Transverse colon (tissue), 4 donors: ENCODE measurements around the gene PRKG1. TPM values are rescaled to one million over a fixed set of nuclear protein-coding genes. Genes with fewer than 3 reads are reported as not detected.

Experiments
- DNase-seq: peaks from one replicate; pipeline ENCODE4 v3.0.0-alpha.2; 2019
- H3K27ac ChIP-seq, 4 donors: fragments of 200-600 bp; sonication (generic); 2 replicates each; pipeline ENCODE4 v1.5.1; 2016 to 2018; ENCODE audit warnings: inconsistent platforms in 4 of 4
- H3K27me3 ChIP-seq: fragments of 200-600 bp; sonication (generic); 2 replicates; pipeline ENCODE4 v1.5.1; 2017; ENCODE audit warnings: inconsistent platforms
- H3K36me3 ChIP-seq, 4 donors: fragments of 200-600 bp; sonication (generic); 2 replicates each; pipeline ENCODE4 v1.5.1; 2017 to 2019; ENCODE audit warnings: inconsistent platforms in 4 of 4
- H3K4me1 ChIP-seq, 4 donors: fragments of 200-600 bp; sonication (generic); 2 replicates each; pipeline ENCODE4 v1.5.1; 2017 to 2020; ENCODE audit warnings: inconsistent platforms in 4 of 4
- H3K4me3 ChIP-seq, 4 donors: fragments of 200-600 bp; sonication (generic); 1 replicate in 1 of 4; 2 replicates in 3 of 4; pipeline versions ENCODE4 v1.5.1 to v1.6.1; 2017 to 2019; ENCODE audit warnings: inconsistent platforms in 4 of 4
- H3K9me3 ChIP-seq, 2 donors: fragments of 200-600 bp; sonication (generic); 2 replicates each; pipeline ENCODE4 v1.5.1; 2017 to 2019; ENCODE audit warnings: inconsistent platforms in 2 of 2
- CTCF ChIP-seq, 5 experiments: fragments of 200-600 bp in 3 of 5; fragments of 450-650 bp in 2 of 5; sonication (generic) in 3 of 5; IDR thresholded peaks; 1 replicate in 2 of 5; 2 replicates in 3 of 5; pipeline ENCODE4 v1.5.1; 2016 to 2017; ENCODE audit warnings: antibody characterized with exemption in 5 of 5, inconsistent platforms in 3 of 5, mild to moderate bottlenecking in 2 of 5, moderate library complexity in 1 of 5
- EP300 ChIP-seq: sonication (generic); formaldehyde crosslinking; IDR thresholded peaks from one replicate; pipeline ENCODE4 v1.6.1; 2017; ENCODE audit warnings: antibody characterized with exemption, low read depth
- POLR2A ChIP-seq: fragments of 450-650 bp; IDR thresholded peaks from one replicate; pipeline ENCODE4 v1.6.1; 2016; ENCODE audit warnings: antibody characterized with exemption, mild to moderate bottlenecking, moderate library complexity
- POLR2AphosphoS5 ChIP-seq, 3 donors: sonication (generic); formaldehyde crosslinking; IDR thresholded peaks; one replicate each; pipeline ENCODE4 v1.6.1; 2016; ENCODE audit warnings: antibody characterized with exemption in 3 of 3
- WGBS, 2 donors: methylation state at CpG; one replicate each; pipeline ENCODE4 v1.1.5; 2018; ENCODE audit warnings: low coverage in 1 of 2; 5-methylcytosine and 5-hydroxymethylcytosine counted together
- in situ Hi-C, 4 donors: fragments of 200-750 bp; cut with MboI; loops; one replicate each; pipeline versions ENCODE4 v1.15.0 to v1.15.1; 2017; ENCODE audit warnings: low sequenced_read_pairs in 3 of 4, low pct_ligation_motif_present in 1 of 4, low pct_unique_long_range_greater_than_20kb in 1 of 4
- intact Hi-C: fragments of 100-400 bp; cut with DNase I; formaldehyde crosslinking; loops from one replicate; pipeline ENCODE4 v1.15.1; 2023; ENCODE audit warnings: low total_unique reads
- total RNA-seq, 4 donors: library from RNA; depleted of rRNA; stranded (reverse); fragments of >200 nt; gene quantifications; one replicate each; pipeline ENCODE4 v1.1.0, GENCODE V29; 2016

PRKG1 gene
- total RNA-seq, 4 donors from 2014 or later, result 17.6 to 30.6 (median 26.9) TPM

DNA sequence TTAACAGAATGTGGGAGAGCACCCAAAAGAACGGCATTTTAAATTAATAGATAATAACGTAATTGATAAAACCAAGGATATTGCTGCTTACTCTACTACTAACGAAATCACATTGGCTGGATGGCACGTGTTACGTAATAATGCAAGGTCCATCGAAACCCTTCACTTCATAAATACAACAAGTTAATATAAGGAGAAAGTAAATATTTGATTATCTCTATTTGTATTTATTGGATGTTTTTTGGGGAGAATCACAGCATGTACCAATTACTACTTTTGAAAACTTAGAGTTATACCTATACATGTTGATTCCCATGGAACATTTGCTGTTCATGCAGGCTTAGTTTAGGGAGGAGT is 1.6 kb downstream of the PRKG1 start:
- TF ChIP-seq POLR2A (no peak), EP300 (no peak), POLR2AphosphoS5 (IDR thresholded peaks at IDR 0.05) (no peak), CTCF (IDR thresholded peaks at IDR 0.05) (no peak)
- no peak for DNase-seq
- WGBS, 2 donors, result 65 to 68% methylated on average over 5 to 6 of the region's 6 CpGs

DNA sequence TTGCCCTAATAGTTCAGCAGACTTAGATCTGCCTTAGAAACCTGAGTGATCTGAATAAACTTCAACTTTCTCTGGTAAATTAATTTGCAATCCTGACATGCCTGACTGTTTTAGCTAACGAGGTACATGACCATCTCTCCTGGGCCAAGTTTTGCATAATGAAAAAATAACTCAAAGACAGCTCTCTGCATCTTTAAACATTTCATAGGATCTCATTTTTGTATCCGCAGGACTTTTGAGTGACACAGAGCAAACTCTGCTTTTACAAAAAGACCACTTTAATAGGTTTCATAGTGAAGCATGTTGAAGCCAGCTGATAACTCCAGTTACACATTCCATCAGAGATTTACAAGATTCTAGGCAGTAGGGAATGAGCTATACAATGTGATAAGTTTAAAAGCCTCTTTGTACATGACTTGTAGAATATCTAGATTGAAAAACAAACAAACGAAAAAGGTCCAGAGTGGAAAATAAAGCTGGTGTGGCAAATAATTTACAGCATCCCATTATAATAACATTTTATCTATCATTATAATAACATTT is 2.1 kb downstream of the PRKG1 start:
- Histone ChIP-seq H3K36me3 (no peaks in the 10 kb centered on the region), H3K9me3 (no peaks in the 10 kb centered on the region), H3K27ac (peak overlapping the region in 3 of 4 donors; percentile 87 to 89 (median 89)), H3K4me1 (peaks cover 0 to 17% (median 4%) of the 10 kb centered on the region in 4 donors), H3K4me3 (peak overlapping the region in 3 of 4 donors; percentile 52 to 64 (median 54)), H3K27me3 (peaks cover 9% of the 10 kb centered on the region)
- in situ Hi-C loops, result no loop called here
- TF ChIP-seq EP300, result no peak
- TF ChIP-seq POLR2AphosphoS5 (IDR thresholded peaks at IDR 0.05), result no peak
- no peak for TF ChIP-seq CTCF (IDR thresholded peaks at IDR 0.05)
- no peak for TF ChIP-seq POLR2A
- no peak for DNase-seq
- intact Hi-C loops, result no loop called here
- WGBS, 2 donors, result 52 to 59% methylated on average over 3 of the region's 3 CpGs

More for the DNA sequence above, 1.6 kb downstream of the PRKG1 start:
- Histone ChIP-seq H3K4me1 (peaks cover 0 to 17% (median 4%) of the 10 kb centered on the region in 4 donors), H3K27me3 (peaks cover 9% of the 10 kb centered on the region), H3K27ac (peak overlapping the region; percentile 83 to 89 (median 88)), H3K36me3 (no peaks in the 10 kb centered on the region), H3K4me3 (peak overlapping the region in 3 of 4 donors; percentile 52 to 64 (median 54)), H3K9me3 (no peaks in the 10 kb centered on the region)
- in situ Hi-C loops (no loop called here), intact Hi-C loops (no loop called here)

- Histone ChIP-seq H3K9me3 (no peaks in the 10 kb centered on the region), H3K27ac (peak overlapping the region in 1 of 4 donors; percentile 89), H3K36me3 (no peaks in the 10 kb centered on the region), H3K27me3 (peaks cover 9% of the 10 kb centered on the region), H3K4me3 (peak overlapping the region in 1 of 4 donors; percentile 64), H3K4me1 (peaks cover 0 to 17% (median 4%) of the 10 kb centered on the region in 4 donors)
- TF ChIP-seq POLR2AphosphoS5 (IDR thresholded peaks at IDR 0.05) (no peak), POLR2A (no peak), EP300 (no peak), CTCF (IDR thresholded peaks at IDR 0.05) (no peak)
- 44 to 52% methylated on average over 3 of the region's 3 CpGs for WGBS, 2 donors
- in situ Hi-C loops (no loop called here), intact Hi-C loops (no loop called here)
- no peak for DNase-seq
These were observed 2.8 kb downstream of the PRKG1 start for GRCh38 chr10:51077074-51077473.

GRCh38 chr10:51077507-51077906 is 3.2 kb downstream of the PRKG1 start:
- TF ChIP-seq POLR2AphosphoS5 (IDR thresholded peaks at IDR 0.05) (no peak), EP300 (no peak), POLR2A (no peak), CTCF (IDR thresholded peaks at IDR 0.05) (no peak)
- Histone ChIP-seq H3K27ac (peak overlapping the region in 2 of 4 donors; percentile 11 to 89), H3K9me3 (no peaks in the 10 kb centered on the region), H3K4me1 (peaks cover 0 to 17% (median 4%) of the 10 kb centered on the region in 4 donors), H3K27me3 (peaks cover 9% of the 10 kb centered on the region), H3K4me3 (peak overlapping the region in 1 of 4 donors; percentile 64), H3K36me3 (no peaks in the 10 kb centered on the region)
- intact Hi-C loops (no loop called here), in situ Hi-C loops (no loop called here)
- DNase-seq, result no peak
